ENCODE measurements around the gene ZNF224. TPM values are rescaled to one million over a fixed set of nuclear protein-coding genes. Genes with fewer than 3 reads are reported as not detected.

Gene ZNF224
- total and polyA plus RNA-seq, 2 of the 13 experiments (the other 11 are each of a cell fraction or from before 2014, with no cell fraction given), result 13.0 to 16.1 TPM

- TF ChIP-seq MTERF4 (CRISPR knock-in tag; IDR thresholded peaks at IDR 0.05) (no peak), FOXP4 (CRISPR knock-in tag; IDR thresholded peaks at IDR 0.05) (no peak), ZNF598 (CRISPR knock-in tag; IDR thresholded peaks at IDR 0.05; ENCODE audit: borderline replicate concordance) (no peak), KLF12 (CRISPR knock-in tag; IDR thresholded peaks at IDR 0.05; ENCODE audit: borderline replicate concordance) (no peak)
Observed at GRCh38 chr19:44149776-44150175, 55.6 kb downstream of the ZNF224 start (continued).

GRCh38 chr19:44151491-44151890, 57.3 kb downstream of the ZNF224 start:
- intact Hi-C loops (cut with micrococcal nuclease; ENCODE audit: unreplicated experiment), result no loop called here
- no peaks in the 10 kb centered on the region for H3K9me3 ChIP-seq (ENCODE audit: low read length)
- in situ Hi-C loops (cut with HindIII; ENCODE audit: extremely low pct_ligation_motif_present, low pct_unique_long_range_greater_than_20kb), result no loop called here
- TF ChIP-seq ZNF850 (CRISPR knock-in tag; conservative IDR thresholded peaks at IDR 0.05) (no peak), HINFP (CRISPR knock-in tag; IDR thresholded peaks at IDR 0.05; ENCODE audit: low read depth) (no peak), MED13 (CRISPR knock-in tag; IDR thresholded peaks at IDR 0.05) (no peak), PRDM10 (CRISPR knock-in tag; IDR thresholded peaks at IDR 0.05; ENCODE audit: low read depth) (no peak), MTERF4 (CRISPR knock-in tag; IDR thresholded peaks at IDR 0.05) (no peak), ZBTB20 (CRISPR knock-in tag; IDR thresholded peaks at IDR 0.05; ENCODE audit: borderline replicate concordance, low read depth) (no peak), ZNF230 (CRISPR knock-in tag; IDR thresholded peaks at IDR 0.05) (no peak), BRD4 (CRISPR knock-in tag; IDR thresholded peaks at IDR 0.05) (no peak)

More at GRCh38 chr19:44151491-44151890, 57.3 kb downstream of the ZNF224 start:
- DNase-seq (ENCODE audit: low spot score) (no peak), FAIRE-seq (no peak), ATAC-seq (no peak)
- Histone ChIP-seq H3K4me1 (ENCODE audit: insufficient read depth, low read length) (no peaks in the 10 kb centered on the region), H4K20me1 (ENCODE audit: insufficient read depth, low read length) (no peaks in the 10 kb centered on the region), H2AFZ (ENCODE audit: low read length) (no peak overlapping the region), H3K36me3 (replicated peaks in 1 of 2; ENCODE audit: control insufficient read depth in 1 of 2, insufficient read depth in 2 of 2, low read length in 2 of 2) (peaks cover 13 to 38% of the 10 kb centered on the region in 2 experiments; a peak in 4 of 5 replicates), H3K4me3 (replicated peaks in 1 of 3; ENCODE audit: insufficient read depth in 1 of 3, low read depth in 2 of 3, low read length in 3 of 3) (no peak overlapping the region), H3K9ac (ENCODE audit: insufficient read depth, low read depth, low read length) (no peak overlapping the region), H3K27me3 (ENCODE audit: control insufficient read depth in 1 of 2, insufficient read depth in 2 of 2, low read length in 2 of 2) (no peaks in the 10 kb centered on the region), H3K27ac (ENCODE audit: extremely low read length, insufficient read depth, low read length) (no peak overlapping the region), H3K79me2 (ENCODE audit: insufficient read depth, low read length) (no peaks in the 10 kb centered on the region), H3K4me2 (ENCODE audit: low read depth, low read length) (no peak overlapping the region)
- WGBS (ENCODE audit: low lambda C conversion rate), result 97% methylated on average over 5 of the region's 5 CpGs
- BruUV-seq (replicated peaks), result no TSS peak
- CTCF ChIA-PET (ENCODE audit: low intra/inter-chr PET ratio, low total read pairs), result no interaction called here
- POLR2A ChIA-PET, result no interaction called here

Measured in HepG2 (cell line).